PC-3 (cell line): ENCODE measurements around the gene PCDHGB5.

Experiments
- CTCF ChIP-seq: fragments of 300-600 bp; sonication (generic); conservative IDR thresholded peaks from 2 replicates; pipeline ENCODE4 v1.5.1; 2017; ENCODE audit warnings: antibody characterized with exemption, low read depth, mild to moderate bottlenecking, low read length
- EZH2 ChIP-seq: fragments of 300-600 bp; sonication (generic); IDR thresholded peaks from one replicate; pipeline ENCODE4 v1.6.1; 2017; ENCODE audit warnings: antibody characterized with exemption, mild to moderate bottlenecking, low read length; ENCODE audit not compliant: unreplicated experiment
- EZH2phosphoT487 ChIP-seq: fragments of 300-600 bp; sonication (generic); IDR thresholded peaks from 2 replicates; pipeline ENCODE4 v1.6.1; 2018; ENCODE audit warnings: mild to moderate bottlenecking, antibody characterized with exemption, low read length, borderline replicate concordance

DNA sequence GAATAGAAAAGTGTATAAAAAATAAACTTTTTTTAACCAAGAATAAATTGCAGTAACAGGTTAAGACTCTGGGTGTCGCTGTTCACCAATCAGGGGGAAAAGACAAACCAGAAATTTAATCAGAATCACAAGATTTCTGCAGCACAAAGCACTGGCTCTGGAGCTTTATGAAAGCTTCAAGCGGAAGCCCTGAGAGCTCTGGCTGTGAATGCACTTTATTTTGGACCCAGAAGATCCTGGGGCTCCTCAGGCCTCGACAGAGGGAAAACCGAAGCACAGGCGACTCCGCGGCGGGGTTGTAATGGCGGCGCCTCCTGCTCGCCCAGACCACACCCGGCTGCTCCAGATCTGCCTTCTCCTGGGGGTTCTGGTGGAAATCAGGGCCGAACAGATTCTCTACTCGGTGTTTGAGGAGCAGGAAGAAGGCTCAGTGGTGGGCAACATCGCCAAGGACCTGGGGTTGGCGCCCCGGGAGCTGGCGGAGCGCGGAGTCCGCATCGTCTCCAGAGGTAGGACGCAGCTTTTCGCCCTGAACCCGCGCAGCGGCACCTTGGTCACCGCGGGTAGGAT is 42.8 kb upstream of the PCDHGB5 start, which contains the start of gene PCDHGA4:
- peak; percentile 41 for TF ChIP-seq CTCF
- no peak for TF ChIP-seq EZH2
- TF ChIP-seq EZH2phosphoT487 = no peak
